Esophagus muscularis mucosa (tissue), 4 donors: ENCODE measurements around the gene NAMPT. TPM values are rescaled to one million over a fixed set of nuclear protein-coding genes. Genes with fewer than 3 reads are reported as not detected.

Experiments
- DNase-seq: peaks from one replicate; pipeline ENCODE4 v3.0.0-alpha.2; 2017; ENCODE audit errors: extremely low spot score
- H3K27ac ChIP-seq, 4 donors: fragments of 200-600 bp; sonication (generic); replicated peaks in 1 of 4; 1 replicate in 3 of 4; 2 replicates in 1 of 4; pipeline ENCODE4 v1.5.1; 2016 to 2019; ENCODE audit warnings: mild to moderate bottlenecking in 1 of 4
- H3K27me3 ChIP-seq, 4 donors: fragments of 200-600 bp; sonication (generic); one replicate each; pipeline versions ENCODE4 v1.5.1 to v1.6.0; 2016 to 2019
- H3K36me3 ChIP-seq, 4 donors: fragments of 200-600 bp; sonication (generic); one replicate each; pipeline ENCODE4 v1.5.1; 2016 to 2019
- H3K4me1 ChIP-seq, 4 donors: fragments of 200-600 bp; sonication (generic); one replicate each; pipeline ENCODE4 v1.5.1; 2016 to 2019
- H3K4me3 ChIP-seq, 4 donors: fragments of 200-600 bp; sonication (generic); 1 replicate in 2 of 4; 2 replicates in 2 of 4; pipeline ENCODE4 v1.5.1; 2016 to 2019; ENCODE audit warnings: mild to moderate bottlenecking in 4 of 4, moderate library complexity in 1 of 4
- H3K9me3 ChIP-seq, 4 donors: fragments of 200-600 bp; sonication (generic); 1 replicate in 3 of 4; 2 replicates in 1 of 4; pipeline ENCODE4 v1.5.1; 2016 to 2019
- EP300 ChIP-seq: sonication (generic); formaldehyde crosslinking; IDR thresholded peaks from one replicate; pipeline ENCODE4 v1.6.1; 2017; ENCODE audit warnings: antibody characterized with exemption
- POLR2A ChIP-seq: fragments of 450-650 bp; IDR thresholded peaks from one replicate; pipeline ENCODE4 v1.6.1; 2017; ENCODE audit warnings: antibody characterized with exemption, moderate library complexity, mild to moderate bottlenecking, low read depth
- POLR2AphosphoS5 ChIP-seq, 2 donors: sonication (generic); formaldehyde crosslinking; IDR thresholded peaks; one replicate each; pipeline ENCODE4 v1.6.1; 2017; ENCODE audit warnings: antibody characterized with exemption in 2 of 2
- WGBS: methylation state at CpG from one replicate; pipeline ENCODE4 v1.1.5; 2018; 5-methylcytosine and 5-hydroxymethylcytosine counted together
- intact Hi-C: fragments of 100-400 bp; cut with DNase I; formaldehyde crosslinking; loops from one replicate; pipeline ENCODE4 v1.15.1; 2023
- total RNA-seq, 4 donors: library from RNA; depleted of rRNA; stranded (reverse); fragments of >200 nt; gene quantifications; one replicate each; pipeline versions ENCODE4 v1.1.0 to v1.2.1, GENCODE V29; 2016
- TF ChIP-seq, protein P1 (sequence below), 3 experiments: fragments of 200-600 bp in 2 of 3; fragments of 450-650 bp in 1 of 3; sonication (generic) in 2 of 3; IDR thresholded peaks; one replicate each; pipeline ENCODE4 v1.5.1; 2017 to 2019; ENCODE audit warnings: antibody characterized with exemption in 3 of 3, mild to moderate bottlenecking in 2 of 3, moderate library complexity in 1 of 3

Gene NAMPT
- total RNA-seq, 4 donors from 2014 or later = 51.2 to 1,009 (median 95.4) TPM

DNA sequence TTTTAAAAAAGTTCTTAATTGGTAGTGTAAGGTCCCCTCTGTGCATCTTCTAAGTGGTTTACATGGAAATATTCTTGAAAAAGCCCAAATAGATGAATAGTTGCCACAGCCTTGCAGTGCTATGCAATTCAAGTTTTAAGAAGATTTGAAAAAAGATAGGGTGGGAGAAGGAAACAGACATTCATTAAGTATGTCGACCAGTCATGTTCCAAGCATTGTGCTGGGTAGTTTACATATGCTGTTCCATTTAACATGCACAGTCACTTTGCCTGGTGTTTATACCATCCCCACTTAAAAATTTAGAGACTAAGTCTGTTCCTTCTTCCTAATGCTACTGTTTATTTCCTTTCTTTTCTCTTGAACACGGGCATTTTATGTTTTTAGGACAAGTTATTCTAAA lies 28.1 kb upstream of the NAMPT start:
- H3K27me3 ChIP-seq = no peaks in the 10 kb centered on the region
- no peak overlapping the region for H3K4me3 ChIP-seq
- H3K36me3 ChIP-seq = no peaks in the 10 kb centered on the region
- TF ChIP-seq POLR2AphosphoS5 (IDR thresholded peaks at IDR 0.05) = no peak
- no peak for TF ChIP-seq EP300
- TF ChIP-seq, protein P1, sequence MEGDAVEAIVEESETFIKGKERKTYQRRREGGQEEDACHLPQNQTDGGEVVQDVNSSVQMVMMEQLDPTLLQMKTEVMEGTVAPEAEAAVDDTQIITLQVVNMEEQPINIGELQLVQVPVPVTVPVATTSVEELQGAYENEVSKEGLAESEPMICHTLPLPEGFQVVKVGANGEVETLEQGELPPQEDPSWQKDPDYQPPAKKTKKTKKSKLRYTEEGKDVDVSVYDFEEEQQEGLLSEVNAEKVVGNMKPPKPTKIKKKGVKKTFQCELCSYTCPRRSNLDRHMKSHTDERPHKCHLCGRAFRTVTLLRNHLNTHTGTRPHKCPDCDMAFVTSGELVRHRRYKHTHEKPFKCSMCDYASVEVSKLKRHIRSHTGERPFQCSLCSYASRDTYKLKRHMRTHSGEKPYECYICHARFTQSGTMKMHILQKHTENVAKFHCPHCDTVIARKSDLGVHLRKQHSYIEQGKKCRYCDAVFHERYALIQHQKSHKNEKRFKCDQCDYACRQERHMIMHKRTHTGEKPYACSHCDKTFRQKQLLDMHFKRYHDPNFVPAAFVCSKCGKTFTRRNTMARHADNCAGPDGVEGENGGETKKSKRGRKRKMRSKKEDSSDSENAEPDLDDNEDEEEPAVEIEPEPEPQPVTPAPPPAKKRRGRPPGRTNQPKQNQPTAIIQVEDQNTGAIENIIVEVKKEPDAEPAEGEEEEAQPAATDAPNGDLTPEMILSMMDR (IDR thresholded peaks at IDR 0.05) = no peak
- no peak for TF ChIP-seq POLR2A
- no peaks in the 10 kb centered on the region for H3K9me3 ChIP-seq
- DNase-seq = no peak
- H3K27ac ChIP-seq = no peak overlapping the region
- 77% methylated on average over 2 of the region's 2 CpGs for WGBS
- no peaks in the 10 kb centered on the region for H3K4me1 ChIP-seq
- intact Hi-C loops = no loop called here

DNA sequence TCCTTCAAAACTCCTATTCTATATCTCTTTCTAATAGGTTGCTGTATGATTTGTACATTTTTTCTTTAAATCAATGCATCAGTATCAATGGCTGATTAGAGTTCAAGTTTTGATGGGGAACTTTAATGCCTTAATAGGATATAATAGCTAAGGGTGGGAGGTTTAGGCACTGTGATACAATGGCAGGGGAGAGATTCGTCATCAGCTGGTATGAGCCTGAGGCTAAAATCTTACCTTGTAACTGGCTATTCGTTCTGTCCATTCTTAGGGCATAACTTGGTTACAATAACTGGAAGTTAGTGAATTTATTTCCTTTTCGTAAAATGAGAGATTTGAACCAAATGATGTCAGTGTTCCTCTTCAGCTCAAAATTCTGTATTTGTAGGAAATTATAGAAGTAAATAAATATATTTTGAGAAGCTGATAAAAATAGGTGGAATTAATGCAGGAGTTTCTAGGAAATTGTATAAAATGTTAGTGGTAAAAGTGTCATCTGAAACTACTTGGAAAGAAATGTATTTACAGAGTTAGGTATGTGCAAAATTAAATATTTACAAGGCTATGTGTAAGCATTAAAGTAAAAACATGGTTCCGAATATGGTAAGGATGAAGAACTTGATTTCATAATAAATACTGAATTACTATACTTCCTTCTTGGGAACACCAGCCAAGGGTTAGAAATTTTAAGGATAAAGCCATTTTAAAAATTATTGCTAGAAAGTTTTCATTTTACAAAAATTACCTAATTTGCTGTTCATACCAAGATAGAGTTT lies 27.5 kb upstream of the NAMPT start:
- H3K27ac ChIP-seq = no peak overlapping the region
- WGBS = 83% methylated on average over 4 of the region's 4 CpGs
- no peaks in the 10 kb centered on the region for H3K4me1 ChIP-seq
- DNase-seq = no peak
- H3K36me3 ChIP-seq = no peaks in the 10 kb centered on the region
- no peak overlapping the region for H3K4me3 ChIP-seq
- TF ChIP-seq POLR2AphosphoS5 (IDR thresholded peaks at IDR 0.05) (no peak), POLR2A (no peak), EP300 (no peak)
- TF ChIP-seq, protein P1 (IDR thresholded peaks at IDR 0.05) = no peak
- H3K27me3 ChIP-seq = no peaks in the 10 kb centered on the region
- intact Hi-C loops = no loop called here
- no peaks in the 10 kb centered on the region for H3K9me3 ChIP-seq

DNA sequence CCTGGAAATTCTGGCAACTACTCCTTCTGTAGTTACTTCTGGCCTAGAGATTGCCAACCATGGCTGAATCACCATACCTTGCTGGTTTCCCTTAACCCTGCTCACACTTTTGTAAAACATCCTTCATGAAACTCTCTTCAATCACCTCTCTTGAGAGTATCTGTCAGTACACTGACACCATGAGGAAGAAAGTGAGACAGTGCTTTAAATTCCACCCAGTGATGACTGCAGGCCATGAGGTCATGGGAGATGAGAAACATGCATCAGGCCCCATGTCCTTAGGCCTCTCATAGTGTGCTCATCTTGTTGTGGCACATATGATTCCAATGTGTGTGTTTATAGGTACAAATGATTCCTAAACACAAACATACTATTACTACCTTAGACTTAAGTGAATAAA lies 24.6 kb upstream of the NAMPT start:
- Histone ChIP-seq H3K27ac (no peak overlapping the region), H3K4me1 (no peaks in the 10 kb centered on the region), H3K36me3 (no peaks in the 10 kb centered on the region), H3K27me3 (no peaks in the 10 kb centered on the region), H3K9me3 (no peaks in the 10 kb centered on the region), H3K4me3 (no peak overlapping the region)
- no peak for TF ChIP-seq POLR2AphosphoS5 (IDR thresholded peaks at IDR 0.05)
- TF ChIP-seq POLR2A = no peak
- TF ChIP-seq EP300 = no peak
- TF ChIP-seq, protein P1 (IDR thresholded peaks at IDR 0.05) = no peak
- no peak for DNase-seq
- intact Hi-C loops = no loop called here

DNA sequence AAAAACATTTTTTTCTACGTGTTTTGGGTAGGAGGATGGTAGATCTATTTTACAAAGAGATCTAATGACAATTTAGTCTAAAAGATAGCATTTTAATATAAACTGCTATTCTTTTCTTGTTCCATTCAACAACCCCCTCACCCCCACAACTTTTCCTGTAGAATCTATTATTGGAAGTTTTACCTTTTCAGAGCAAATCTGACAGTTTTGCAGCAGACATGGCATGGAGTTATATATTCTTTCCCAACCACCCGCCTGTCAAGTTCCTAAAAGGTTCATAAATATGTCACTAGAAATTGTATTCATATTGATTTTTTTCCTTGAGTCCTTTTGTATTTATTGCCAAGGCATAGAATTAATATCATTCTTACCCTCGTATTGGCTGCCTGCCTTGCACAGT lies 21.5 kb upstream of the NAMPT start:
- H3K9me3 ChIP-seq = no peaks in the 10 kb centered on the region
- 75% methylated on average over 3 of the region's 3 CpGs for WGBS
- H3K27ac ChIP-seq = no peak overlapping the region
- no peak for DNase-seq
- no peaks in the 10 kb centered on the region for H3K36me3 ChIP-seq
- H3K4me3 ChIP-seq = no peak overlapping the region
- H3K4me1 ChIP-seq = no peaks in the 10 kb centered on the region
- TF ChIP-seq, protein P1 (IDR thresholded peaks at IDR 0.05) = no peak
- TF ChIP-seq POLR2AphosphoS5 (IDR thresholded peaks at IDR 0.05) (no peak), EP300 (no peak), POLR2A (no peak)
- intact Hi-C loops = no loop called here
- no peaks in the 10 kb centered on the region for H3K27me3 ChIP-seq

DNA sequence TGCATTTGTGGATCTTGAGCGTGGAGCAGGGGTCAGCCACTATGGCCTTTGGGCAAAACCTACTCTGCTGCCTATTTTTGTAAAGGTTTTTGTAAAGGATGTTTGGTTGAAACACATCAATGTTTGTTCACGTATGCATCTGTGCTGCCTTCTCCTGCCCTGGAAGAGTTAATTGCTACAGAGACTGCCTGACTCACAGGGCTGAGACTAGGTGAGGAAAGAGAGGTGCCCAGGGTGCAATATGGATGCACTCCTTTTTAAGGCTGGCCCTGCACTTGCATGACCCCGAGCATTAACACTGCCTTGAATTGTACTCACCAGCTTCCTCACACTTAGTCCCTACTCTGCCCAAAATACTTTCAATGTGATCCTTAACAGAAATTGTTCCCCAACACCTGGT lies 20.9 kb upstream of the NAMPT start:
- TF ChIP-seq, protein P1 (IDR thresholded peaks at IDR 0.05) = no peak
- TF ChIP-seq POLR2AphosphoS5 (IDR thresholded peaks at IDR 0.05) (no peak), POLR2A (no peak), EP300 (no peak)
- Histone ChIP-seq H3K9me3 (no peaks in the 10 kb centered on the region), H3K4me3 (no peak overlapping the region), H3K4me1 (no peaks in the 10 kb centered on the region), H3K27me3 (no peaks in the 10 kb centered on the region), H3K36me3 (no peaks in the 10 kb centered on the region), H3K27ac (no peak overlapping the region)
- intact Hi-C loops = no loop called here
- 76% methylated on average over 3 of the region's 3 CpGs for WGBS
- DNase-seq = no peak
